ENCODE results near the gene PDE4A. TPM values are rescaled to one million over a fixed set of nuclear protein-coding genes. Genes with fewer than 3 reads are reported as not detected.
A peak's percentile ranks its signal among the peaks of the same experiment; 100 is the strongest.

The PDE4A gene
- total and polyA plus RNA-seq, 10 of the 15 experiments (the other 5 are each of a cell fraction or from before 2014, with no cell fraction given): 0.24 to 13.3 (median 4.9) TPM

GRCh38 chr19:10424011-10424637 lies 3.8 kb downstream of the PDE4A start (continued):
- TF ChIP-seq RB1 (IDR thresholded peaks at IDR 0.05; ENCODE audit: borderline replicate concordance) (peak; percentile 33; the same call in 1 of the 2 replicates), SMARCA5 (IDR thresholded peaks at IDR 0.05) (peak; percentile 44), FOXK2 (IDR thresholded peaks at IDR 0.05) (no peak), IKZF2 (IDR thresholded peaks at IDR 0.05) (peak; percentile 92 to 94), NRF1 (conservative IDR thresholded peaks at IDR 0.05; ENCODE audit: low read depth, low read length) (no peak), HDGF (IDR thresholded peaks at IDR 0.05) (peak; percentile 36; the same call in 1 of the 2 replicates), RELB (IDR thresholded peaks at IDR 0.05; ENCODE audit: low read depth) (peak; percentile 32; the same call in 1 of the 2 replicates), IKZF1 (conservative IDR thresholded peaks at IDR 0.05) (peak; percentile 99), MXI1 (IDR thresholded peaks at IDR 0.05; ENCODE audit: low read depth, low read length) (peak; percentile 45; the same call in 1 of the 2 replicates), SMC3 (IDR thresholded peaks at IDR 0.05; ENCODE audit: borderline replicate concordance, low read length) (peak; percentile 63), RAD21 (IDR thresholded peaks at IDR 0.05; ENCODE audit: insufficient read depth, low read depth, low read length) (peak; percentile 39; the same call in 1 of the 2 replicates), EED (IDR thresholded peaks at IDR 0.05; ENCODE audit: low read depth) (peak; percentile 93), GATAD2B (conservative IDR thresholded peaks at IDR 0.05; ENCODE audit: low read depth) (peak; percentile 74), CHD2 (IDR thresholded peaks at IDR 0.05; ENCODE audit: borderline replicate concordance, low read depth, low read length) (peak; percentile 11; the same call in 1 of the 2 replicates), ATF7 (IDR thresholded peaks at IDR 0.05; ENCODE audit: low read depth) (no peak)

Data from GM12878 (cell line).